ENCODE results near the gene MRPL21.

MRPL21 gene

GRCh38 chr11:68903288-68904247 is at the start of gene MRPL21, which contains the start of gene IGHMBP2:
MRPL21 (minus strand) TSS chr11:68903832; CDS start chr11:68903810, 22 bp downstream.
IGHMBP2 (plus strand) TSS chr11:68903891; CDS start chr11:68903953, 62 bp downstream.
- peak; percentile 65 to 82 (median 69) for DNase-seq (ENCODE audit: low read depth in 3 of 3)

- no peak for DNase-seq (ENCODE audit: low read depth in 3 of 3)
These were observed 47.1 kb upstream of the MRPL21 start for GRCh38 chr11:68950762-68951161.

GRCh38 chr11:68950270-68950669 is 46.6 kb upstream of the MRPL21 start:
- DNase-seq (ENCODE audit: low read depth in 3 of 3) = no peak

- no peak for DNase-seq (ENCODE audit: low read depth in 3 of 3)
These were observed 45.3 kb upstream of the MRPL21 start for GRCh38 chr11:68948935-68949334.

GRCh38 chr11:68948496-68948895 is 44.9 kb upstream of the MRPL21 start:
- no peak for DNase-seq (ENCODE audit: low read depth in 3 of 3)

GRCh38 chr11:68947151-68947550 is 43.5 kb upstream of the MRPL21 start:
- DNase-seq (ENCODE audit: low read depth in 3 of 3) = no peak

- DNase-seq (ENCODE audit: low read depth in 3 of 3) = no peak
These were observed 42.9 kb upstream of the MRPL21 start for GRCh38 chr11:68946416-68947090.

- DNase-seq (ENCODE audit: low read depth in 3 of 3) = no peak
These were observed 39.2 kb upstream of the MRPL21 start for GRCh38 chr11:68942751-68943271.

- DNase-seq (ENCODE audit: low read depth in 3 of 3) = no peak
These were observed 38.5 kb upstream of the MRPL21 start for GRCh38 chr11:68942095-68942620.

- no peak for DNase-seq (ENCODE audit: low read depth in 3 of 3)
These were observed 37.9 kb upstream of the MRPL21 start for GRCh38 chr11:68941324-68942094.

- DNase-seq (ENCODE audit: low read depth in 3 of 3) = no peak
These were observed 37.2 kb upstream of the MRPL21 start for GRCh38 chr11:68940651-68941323.

- DNase-seq (ENCODE audit: low read depth in 3 of 3) = no peak
These were observed 36.2 kb upstream of the MRPL21 start for GRCh38 chr11:68939583-68940555.

- DNase-seq (ENCODE audit: low read depth in 3 of 3) = no peak
These were observed 35.4 kb upstream of the MRPL21 start for GRCh38 chr11:68938816-68939582.

GRCh38 chr11:68938088-68938487 is 34.5 kb upstream of the MRPL21 start:
- no peak for DNase-seq (ENCODE audit: low read depth in 3 of 3)

GRCh38 chr11:68936676-68937620 is 33.3 kb upstream of the MRPL21 start:
- no peak for DNase-seq (ENCODE audit: low read depth in 3 of 3)

GRCh38 chr11:68936358-68936636 is 32.7 kb upstream of the MRPL21 start:
- no peak for DNase-seq (ENCODE audit: low read depth in 3 of 3)

- DNase-seq (ENCODE audit: low read depth in 3 of 3) = no peak
These were observed 32.1 kb upstream of the MRPL21 start for GRCh38 chr11:68935516-68936357.
